ENCODE results near the gene SMCO3.

DNA sequence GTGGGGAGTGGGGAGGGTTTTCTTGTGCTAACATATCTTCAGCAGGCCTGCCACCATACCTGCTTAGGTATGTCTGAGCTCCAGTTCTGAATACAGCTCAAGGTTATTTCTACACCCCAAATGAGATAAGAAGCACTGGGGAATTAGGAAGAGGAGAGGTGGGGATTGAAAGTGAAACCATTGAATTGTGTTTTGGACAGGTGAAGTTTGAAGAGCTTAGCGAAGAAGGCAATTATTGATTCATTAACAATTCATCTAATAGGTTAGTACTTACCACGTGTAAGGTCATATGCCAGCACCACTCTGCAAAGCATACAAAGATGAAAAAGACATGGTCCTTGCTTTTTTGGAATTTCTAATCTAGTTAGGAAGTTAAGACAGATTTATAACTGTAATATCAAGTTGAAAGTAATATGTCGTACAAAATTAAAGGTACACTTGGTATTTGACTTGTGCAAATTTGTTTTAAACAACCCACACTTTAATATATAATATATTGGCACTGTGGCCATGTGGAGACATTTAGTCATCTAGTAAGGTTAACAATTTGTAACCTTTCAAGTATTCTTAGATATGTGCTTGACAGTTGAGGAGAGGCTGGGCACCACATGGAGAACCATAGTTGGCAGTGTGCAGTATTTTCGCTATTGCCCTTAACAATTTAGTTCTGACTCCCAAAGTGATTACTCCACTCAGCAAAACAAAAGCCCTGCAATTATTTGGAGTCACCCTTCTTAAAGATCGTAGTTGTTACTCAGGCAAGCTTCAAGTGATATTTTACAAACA is 3.6 kb downstream of the SMCO3 start:
- TF ChIP-seq, protein P1, sequence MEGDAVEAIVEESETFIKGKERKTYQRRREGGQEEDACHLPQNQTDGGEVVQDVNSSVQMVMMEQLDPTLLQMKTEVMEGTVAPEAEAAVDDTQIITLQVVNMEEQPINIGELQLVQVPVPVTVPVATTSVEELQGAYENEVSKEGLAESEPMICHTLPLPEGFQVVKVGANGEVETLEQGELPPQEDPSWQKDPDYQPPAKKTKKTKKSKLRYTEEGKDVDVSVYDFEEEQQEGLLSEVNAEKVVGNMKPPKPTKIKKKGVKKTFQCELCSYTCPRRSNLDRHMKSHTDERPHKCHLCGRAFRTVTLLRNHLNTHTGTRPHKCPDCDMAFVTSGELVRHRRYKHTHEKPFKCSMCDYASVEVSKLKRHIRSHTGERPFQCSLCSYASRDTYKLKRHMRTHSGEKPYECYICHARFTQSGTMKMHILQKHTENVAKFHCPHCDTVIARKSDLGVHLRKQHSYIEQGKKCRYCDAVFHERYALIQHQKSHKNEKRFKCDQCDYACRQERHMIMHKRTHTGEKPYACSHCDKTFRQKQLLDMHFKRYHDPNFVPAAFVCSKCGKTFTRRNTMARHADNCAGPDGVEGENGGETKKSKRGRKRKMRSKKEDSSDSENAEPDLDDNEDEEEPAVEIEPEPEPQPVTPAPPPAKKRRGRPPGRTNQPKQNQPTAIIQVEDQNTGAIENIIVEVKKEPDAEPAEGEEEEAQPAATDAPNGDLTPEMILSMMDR (IDR thresholded peaks at IDR 0.05; ENCODE audit: low read depth, low read length, poor library complexity, severe bottlenecking), result no peak
- no peak for TF ChIP-seq EZH2phosphoT487 (IDR thresholded peaks at IDR 0.05; ENCODE audit: borderline replicate concordance, low read length)

All from DOHH2 (cell line).